Measurements from ENCODE around the gene KIF3C. TPM values are rescaled to one million over a fixed set of nuclear protein-coding genes. Genes with fewer than 3 reads are reported as not detected.

The KIF3C gene
- total RNA-seq, 1 donor from 2014 or later = 3.0 TPM

Other genes with a start within 250 kb of the KIF3C start
- 21.4 TPM for gene ASXL2, start 104.0 kb downstream of the KIF3C start, total RNA-seq
- 455 TPM for gene RAB10, start 51.6 kb upstream of the KIF3C start, total RNA-seq
- 0.68 TPM for gene GAREM2, start 190.6 kb upstream of the KIF3C start, total RNA-seq